DOHH2 (cell line): ENCODE data around the gene SGO2.

Source experiments
- H3F3A ChIP-seq: fragments of 200-600 bp; sonication (generic), shearing (Covaris generic); 2 replicates; pipeline ENCODE4 v1.6.0; 2016; ENCODE audit warnings: antibody characterized with exemption, mild to moderate bottlenecking; ENCODE audit not compliant: control insufficient read depth, insufficient read depth
- H3K27ac ChIP-seq: fragments of 200-600 bp; sonication (generic); 2 replicates; pipeline ENCODE4 v1.5.1; 2014; ENCODE audit warnings: low read depth, mild to moderate bottlenecking, low read length, moderate library complexity
- H3K27me3 ChIP-seq: fragments of 200-600 bp; sonication (generic); 2 replicates; pipeline ENCODE4 v1.6.1; 2014; ENCODE audit warnings: mild to moderate bottlenecking, low read length, mixed read lengths; ENCODE audit not compliant: control insufficient read depth
- H3K36me3 ChIP-seq: fragments of 200-600 bp; sonication (generic); 2 replicates; pipeline ENCODE4 v1.6.1; 2014; ENCODE audit warnings: mild to moderate bottlenecking, low read length, moderate library complexity, mixed read lengths; ENCODE audit not compliant: control insufficient read depth
- H3K4me1 ChIP-seq: fragments of 200-600 bp; sonication (generic); 2 replicates; pipeline ENCODE4 v1.6.1; 2014; ENCODE audit warnings: mild to moderate bottlenecking, low read length, mixed read lengths; ENCODE audit not compliant: control insufficient read depth
- H3K4me2 ChIP-seq: fragments of 200-600 bp; sonication (generic); 2 replicates; pipeline ENCODE4 v1.6.0; 2014; ENCODE audit warnings: mild to moderate bottlenecking, low read length, moderate library complexity
- H3K4me3 ChIP-seq: fragments of 200-600 bp; sonication (generic); 2 replicates; pipeline ENCODE4 v1.5.1; 2014; ENCODE audit warnings: mild to moderate bottlenecking, low read length, mixed read lengths
- H3K79me2 ChIP-seq: fragments of 200-600 bp; sonication (generic); 2 replicates; pipeline ENCODE4 v1.6.1; 2014; ENCODE audit warnings: mild to moderate bottlenecking, low read length, mixed read lengths; ENCODE audit not compliant: control insufficient read depth
- H3K9me2 ChIP-seq: fragments of 200-600 bp; sonication (generic); replicated peaks from 2 replicates; pipeline ENCODE4 v1.6.1; 2014; ENCODE audit warnings: mild to moderate bottlenecking, low read length, mixed read lengths; ENCODE audit not compliant: control insufficient read depth
- H3K9me3 ChIP-seq: fragments of 200-600 bp; sonication (generic); 2 replicates; pipeline ENCODE4 v1.6.1; 2014; ENCODE audit warnings: antibody characterized with exemption, low read length, mixed read lengths; ENCODE audit not compliant: control insufficient read depth, insufficient read depth
- H4K20me1 ChIP-seq: fragments of 200-600 bp; sonication (generic); 2 replicates; pipeline ENCODE4 v1.6.0; 2014; ENCODE audit warnings: low read depth, mild to moderate bottlenecking, antibody characterized with exemption, low read length, moderate library complexity; ENCODE audit not compliant: control insufficient read depth, insufficient read depth
- CTCF ChIP-seq: fragments of 200-600 bp; sonication (generic); IDR thresholded peaks from one replicate; pipeline ENCODE4 v1.5.1; 2014; ENCODE audit warnings: antibody characterized with exemption, mild to moderate bottlenecking, low read depth, low read length; ENCODE audit not compliant: poor library complexity, severe bottlenecking
- EZH2phosphoT487 ChIP-seq: fragments of 200-600 bp; sonication (generic); IDR thresholded peaks from 2 replicates; pipeline ENCODE4 v1.6.1; 2017; ENCODE audit warnings: borderline replicate concordance, mild to moderate bottlenecking, antibody characterized with exemption, low read length, moderate library complexity, mixed read lengths

Gene SGO2, protein sequence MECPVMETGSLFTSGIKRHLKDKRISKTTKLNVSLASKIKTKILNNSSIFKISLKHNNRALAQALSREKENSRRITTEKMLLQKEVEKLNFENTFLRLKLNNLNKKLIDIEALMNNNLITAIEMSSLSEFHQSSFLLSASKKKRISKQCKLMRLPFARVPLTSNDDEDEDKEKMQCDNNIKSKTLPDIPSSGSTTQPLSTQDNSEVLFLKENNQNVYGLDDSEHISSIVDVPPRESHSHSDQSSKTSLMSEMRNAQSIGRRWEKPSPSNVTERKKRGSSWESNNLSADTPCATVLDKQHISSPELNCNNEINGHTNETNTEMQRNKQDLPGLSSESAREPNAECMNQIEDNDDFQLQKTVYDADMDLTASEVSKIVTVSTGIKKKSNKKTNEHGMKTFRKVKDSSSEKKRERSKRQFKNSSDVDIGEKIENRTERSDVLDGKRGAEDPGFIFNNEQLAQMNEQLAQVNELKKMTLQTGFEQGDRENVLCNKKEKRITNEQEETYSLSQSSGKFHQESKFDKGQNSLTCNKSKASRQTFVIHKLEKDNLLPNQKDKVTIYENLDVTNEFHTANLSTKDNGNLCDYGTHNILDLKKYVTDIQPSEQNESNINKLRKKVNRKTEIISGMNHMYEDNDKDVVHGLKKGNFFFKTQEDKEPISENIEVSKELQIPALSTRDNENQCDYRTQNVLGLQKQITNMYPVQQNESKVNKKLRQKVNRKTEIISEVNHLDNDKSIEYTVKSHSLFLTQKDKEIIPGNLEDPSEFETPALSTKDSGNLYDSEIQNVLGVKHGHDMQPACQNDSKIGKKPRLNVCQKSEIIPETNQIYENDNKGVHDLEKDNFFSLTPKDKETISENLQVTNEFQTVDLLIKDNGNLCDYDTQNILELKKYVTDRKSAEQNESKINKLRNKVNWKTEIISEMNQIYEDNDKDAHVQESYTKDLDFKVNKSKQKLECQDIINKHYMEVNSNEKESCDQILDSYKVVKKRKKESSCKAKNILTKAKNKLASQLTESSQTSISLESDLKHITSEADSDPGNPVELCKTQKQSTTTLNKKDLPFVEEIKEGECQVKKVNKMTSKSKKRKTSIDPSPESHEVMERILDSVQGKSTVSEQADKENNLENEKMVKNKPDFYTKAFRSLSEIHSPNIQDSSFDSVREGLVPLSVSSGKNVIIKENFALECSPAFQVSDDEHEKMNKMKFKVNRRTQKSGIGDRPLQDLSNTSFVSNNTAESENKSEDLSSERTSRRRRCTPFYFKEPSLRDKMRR

DNA sequence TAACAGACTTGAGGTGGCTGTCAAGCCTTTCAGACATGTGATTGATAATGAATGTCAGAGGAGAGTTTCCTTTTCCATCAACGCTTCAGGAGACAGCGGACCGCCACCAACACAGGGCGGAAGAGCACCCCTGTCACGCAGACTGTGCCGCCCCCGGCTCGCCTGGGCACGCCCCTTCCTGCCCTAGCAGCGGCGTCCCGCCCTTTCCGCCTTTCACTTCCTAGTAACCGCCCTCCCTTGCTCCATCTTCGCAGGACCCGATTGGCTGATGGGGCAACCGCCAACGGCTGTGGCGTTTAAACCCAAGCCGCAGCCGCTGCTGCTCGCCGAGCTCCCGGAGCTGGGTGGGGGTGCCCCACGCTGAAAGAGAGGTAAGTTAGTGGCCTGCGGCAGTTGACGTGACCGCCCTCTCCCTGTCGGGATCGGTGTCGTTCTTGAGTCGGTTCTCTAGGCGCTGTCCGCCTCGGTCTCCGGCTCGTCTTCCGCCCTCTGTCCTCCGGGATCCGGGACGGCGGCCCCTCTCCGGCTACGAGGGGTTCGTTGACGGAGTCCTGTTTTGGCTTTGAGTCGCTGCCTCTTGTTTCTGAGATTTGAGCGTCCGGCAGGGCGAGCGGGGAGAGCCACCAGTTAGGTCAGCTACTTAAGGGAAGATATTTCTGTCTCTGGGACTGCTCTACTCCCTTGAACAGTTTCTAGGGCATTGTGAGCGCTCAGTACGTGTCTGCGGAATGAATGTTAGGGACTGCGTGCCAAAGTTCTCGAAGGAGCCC, at the start of gene SGO2:
Gene SGO2, plus strand, starts transcription at position 326 of the 770 bp plus-strand sequence. CDS start 6,769 bp downstream, outside the sequence.
- Histone ChIP-seq H3K4me3 (peak within 1 kb of the TSS; percentile 98), H3K9me2 (no peaks in the 10 kb centered on the region), H3F3A (no peaks in the 10 kb centered on the region), H3K79me2 (peaks cover 49% of the 10 kb centered on the region), H3K27ac (peak within 1 kb of the TSS; percentile 57), H4K20me1 (no peaks in the 10 kb centered on the region), H3K36me3 (peaks cover 14% of the 10 kb centered on the region), H3K27me3 (no peaks in the 10 kb centered on the region), H3K9me3 (no peaks in the 10 kb centered on the region), H3K4me2 (peak within 1 kb of the TSS; percentile 95), H3K4me1 (peaks cover 27% of the 10 kb centered on the region)
- TF ChIP-seq CTCF (peak; percentile 19), EZH2phosphoT487 (no peak)

- Histone ChIP-seq H3K9me2 (no peaks in the 10 kb centered on the region), H4K20me1 (no peaks in the 10 kb centered on the region), H3K27ac (no peak overlapping the region), H3K27me3 (peaks cover 3% of the 10 kb centered on the region; the same call in 1 of the 2 replicates), H3K36me3 (no peaks in the 10 kb centered on the region), H3K9me3 (no peaks in the 10 kb centered on the region), H3K79me2 (no peaks in the 10 kb centered on the region), H3K4me2 (no peak overlapping the region), H3K4me3 (no peak overlapping the region), H3K4me1 (no peaks in the 10 kb centered on the region), H3F3A (no peaks in the 10 kb centered on the region)
- TF ChIP-seq EZH2phosphoT487 (no peak), CTCF (no peak)
Observed at GRCh38 chr2:200476836-200477235, 49.2 kb upstream of the SGO2 start.

- H3K4me2 ChIP-seq, result no peak overlapping the region
- no peaks in the 10 kb centered on the region for H3K9me2 ChIP-seq
- H3K27ac ChIP-seq, result no peak overlapping the region
- TF ChIP-seq EZH2phosphoT487 (no peak), CTCF (no peak)
- peaks cover 3% of the 10 kb centered on the region; the same call in 1 of the 2 replicates for H3K27me3 ChIP-seq
- no peaks in the 10 kb centered on the region for H3K4me1 ChIP-seq
- no peaks in the 10 kb centered on the region for H4K20me1 ChIP-seq
- no peaks in the 10 kb centered on the region for H3K79me2 ChIP-seq
- H3K9me3 ChIP-seq, result no peaks in the 10 kb centered on the region
- H3K36me3 ChIP-seq, result no peaks in the 10 kb centered on the region
- no peaks in the 10 kb centered on the region for H3F3A ChIP-seq
- no peak overlapping the region for H3K4me3 ChIP-seq
Observed at GRCh38 chr2:200477667-200478131, 48.3 kb upstream of the SGO2 start.
